Activated naive CD4-positive, alpha-beta T cell treated with Interleukin-2 at 50 U/mL for 16 hours (primary cell): ENCODE data around the gene GAS5.
"Not testable (repeated sequence)": the region's sequence is repeated elsewhere in the genome, so short reads cannot be mapped to it uniquely, and the experiment has no call there.

ENCODE experiments used
- DNase-seq: peaks from one replicate; pipeline ENCODE4 v3.0.0-alpha.2; 2020

Gene GAS5

DNA sequence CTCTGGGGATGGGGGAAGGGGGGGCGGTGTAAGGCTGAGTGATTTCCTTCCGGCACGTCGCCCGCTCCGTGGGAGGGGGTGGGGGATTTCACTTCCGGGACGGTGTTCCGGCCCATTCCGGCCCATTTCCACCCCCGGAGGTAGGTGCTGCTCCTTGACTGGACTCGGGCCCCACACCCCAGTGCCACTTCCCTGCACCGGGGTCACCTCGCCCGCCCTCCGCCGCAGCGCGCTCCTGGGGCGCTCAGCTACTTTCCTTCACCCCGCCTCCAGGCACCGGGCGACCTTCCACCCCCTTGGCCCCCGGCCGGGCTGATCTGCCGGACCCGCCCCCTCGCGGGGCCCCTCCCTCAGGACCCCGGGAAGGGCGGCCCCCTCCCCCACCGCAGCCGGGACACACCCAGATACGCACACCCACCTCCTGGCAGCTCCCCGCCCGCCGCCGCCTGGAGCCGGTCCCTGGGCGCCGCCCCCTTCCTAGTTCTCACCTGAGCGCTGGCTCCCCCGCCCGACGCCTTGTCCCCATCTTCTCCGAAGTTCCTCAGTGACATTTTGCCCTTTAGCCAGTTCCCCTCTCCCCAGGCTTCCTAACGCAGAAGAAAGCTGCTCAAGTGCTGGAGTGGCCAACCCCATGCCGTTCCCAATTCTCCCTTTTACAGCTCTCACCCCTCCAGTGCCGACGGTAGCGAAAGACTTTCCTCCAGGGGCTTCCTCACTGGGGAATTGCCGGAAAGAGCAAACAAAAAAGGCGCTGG lies 654 bp upstream of the GAS5 start, which contains the start of gene ZBTB37:
Gene ZBTB37 (plus strand): TSS at position 115 of the 755 bp plus-strand sequence. CDS start 1,846 bp downstream, outside the sequence.
- DNase-seq = peak; percentile 93

DNA sequence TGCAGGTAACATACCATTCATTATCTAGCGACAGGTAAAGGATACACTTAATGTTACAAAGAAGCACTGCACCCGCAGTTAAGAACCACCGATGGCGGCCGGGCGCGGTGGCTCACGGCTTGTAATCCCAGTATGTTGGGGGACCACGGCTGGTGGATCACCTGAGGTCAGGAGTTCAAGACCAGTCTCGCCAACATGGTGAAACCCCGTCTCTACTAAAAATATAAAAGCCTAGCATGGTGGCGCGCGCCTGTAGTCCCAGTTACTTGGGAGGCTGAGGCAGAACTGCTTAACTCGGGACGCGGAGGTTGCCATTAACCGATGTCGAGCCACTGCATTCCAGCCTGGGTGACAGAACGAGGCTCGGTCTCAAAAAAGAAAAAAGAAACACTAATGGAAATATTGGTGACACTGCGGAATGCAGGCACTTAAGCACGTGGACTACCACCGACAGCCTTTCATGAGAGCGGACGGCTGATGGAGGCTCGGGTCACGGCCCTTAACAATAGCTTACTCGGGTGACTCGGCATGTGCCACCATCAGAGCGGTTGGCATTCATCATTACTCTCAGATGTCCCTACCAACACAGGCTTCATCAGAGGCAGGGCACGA lies 542 bp downstream of the GAS5 start:
- peak; percentile 40 for DNase-seq

DNA sequence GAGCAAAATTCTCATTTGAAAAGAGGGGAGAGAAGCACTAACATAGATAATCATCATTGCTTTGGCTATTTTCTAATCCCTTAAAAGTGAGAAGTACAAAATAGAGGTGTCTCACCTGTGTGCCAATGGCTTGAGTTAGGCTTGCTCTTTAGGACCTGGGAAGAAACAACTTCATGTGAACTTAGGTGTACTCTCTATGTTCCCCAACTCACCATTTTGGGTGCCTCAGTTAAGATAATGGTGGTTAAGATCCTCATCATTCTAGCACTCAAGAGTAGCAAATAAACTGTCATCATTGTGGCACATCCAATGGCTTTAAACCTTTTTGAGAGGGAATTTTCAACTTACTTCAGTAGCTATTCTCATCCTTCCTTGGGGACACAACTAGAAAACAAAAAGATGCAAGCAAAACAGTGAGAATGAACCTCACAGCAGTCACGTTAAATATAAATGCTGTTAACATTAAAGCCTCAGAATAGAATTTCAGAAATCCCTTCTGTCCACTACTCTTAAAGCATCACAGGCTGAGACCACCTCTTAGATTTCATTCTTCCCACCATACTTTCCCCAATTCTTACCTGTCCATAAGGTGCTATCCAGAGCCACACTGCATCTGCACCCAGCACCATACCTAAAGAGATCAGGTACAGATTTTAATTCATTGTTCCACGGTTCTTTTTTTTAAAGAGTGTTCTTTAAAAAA lies 1.2 kb downstream of the GAS5 start:
- DNase-seq = no peak

- DNase-seq = no peak
Observed at GRCh38 chr1:173865468-173866164, 2.2 kb downstream of the GAS5 start.

GRCh38 chr1:173864179-173864867 lies 3.5 kb downstream of the GAS5 start:
- no peak for DNase-seq

DNA sequence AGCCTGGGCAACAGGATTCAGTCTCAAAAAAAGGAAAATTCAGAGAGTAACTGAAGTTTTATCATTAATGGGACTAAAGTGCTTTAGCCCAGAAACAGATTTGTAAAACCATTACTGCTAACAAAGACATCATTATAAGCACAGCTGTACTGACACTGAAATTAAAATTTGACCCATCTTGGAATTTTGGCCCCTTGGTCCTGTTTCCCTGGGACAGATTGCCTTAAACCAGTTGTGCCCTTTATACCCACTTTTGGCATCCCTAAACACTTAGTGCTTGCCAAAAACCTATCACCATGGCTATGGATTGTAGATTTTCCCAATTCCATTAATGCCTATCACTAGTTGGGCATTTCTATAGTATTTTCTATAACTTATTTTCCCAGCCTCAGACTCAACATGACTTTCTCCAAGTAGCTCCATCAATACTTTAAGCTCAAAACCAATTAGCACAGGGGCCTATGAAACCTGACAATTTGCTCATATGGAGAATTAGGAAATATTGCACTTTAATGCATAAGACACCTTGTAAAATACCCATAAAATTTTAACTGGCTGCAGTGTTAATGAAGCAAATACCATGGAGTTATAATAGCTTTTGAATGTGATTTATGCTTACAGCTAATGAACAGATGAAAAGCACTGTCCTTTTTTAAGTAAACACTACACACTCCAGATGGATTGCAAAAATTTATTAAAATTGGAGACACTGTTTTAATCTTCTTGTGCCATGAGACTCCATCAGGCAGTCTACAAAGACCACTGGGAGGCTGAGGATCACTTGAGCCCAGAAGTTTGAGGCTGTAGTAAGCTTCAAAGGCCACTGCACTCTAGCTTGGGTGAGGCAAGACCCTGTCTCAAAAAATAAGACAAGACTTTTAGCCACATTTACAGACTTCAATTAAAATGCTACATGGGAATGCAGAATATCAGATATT lies 4.3 kb downstream of the GAS5 start:
- no peak for DNase-seq

DNA sequence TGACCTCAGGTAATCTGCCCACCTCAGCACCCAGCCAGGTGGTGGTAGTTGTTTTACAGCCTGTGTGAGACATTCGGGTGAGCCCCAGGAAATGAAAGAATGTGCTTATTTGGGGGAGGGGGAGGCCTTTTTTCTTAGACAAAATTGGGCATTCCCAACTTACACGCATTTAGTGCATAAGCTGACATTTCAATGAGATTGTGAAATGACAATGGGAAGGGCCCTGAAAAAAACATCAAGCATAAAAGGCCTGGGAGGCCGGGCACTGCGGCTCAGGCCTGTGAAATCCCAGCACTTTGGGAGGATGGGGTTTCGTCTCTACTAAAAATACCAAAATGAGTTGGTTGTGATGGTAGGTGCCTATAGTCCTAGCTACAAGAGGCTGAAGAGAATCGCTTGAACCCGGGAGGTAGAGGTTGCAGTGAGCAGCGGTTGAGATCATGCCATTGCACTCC lies 5.0 kb downstream of the GAS5 start:
- no peak for DNase-seq

- peak; percentile 16 for DNase-seq
Observed at GRCh38 chr1:173862146-173862768, 5.5 kb downstream of the GAS5 start.

GRCh38 chr1:173861731-173862145 lies 6.1 kb downstream of the GAS5 start:
- DNase-seq = peak; percentile 13

- no peak for DNase-seq
Observed at GRCh38 chr1:173860065-173860464, 7.7 kb downstream of the GAS5 start.

- DNase-seq = not testable (repeated sequence)
Observed at GRCh38 chr1:173859547-173859946, 8.2 kb downstream of the GAS5 start.

DNA sequence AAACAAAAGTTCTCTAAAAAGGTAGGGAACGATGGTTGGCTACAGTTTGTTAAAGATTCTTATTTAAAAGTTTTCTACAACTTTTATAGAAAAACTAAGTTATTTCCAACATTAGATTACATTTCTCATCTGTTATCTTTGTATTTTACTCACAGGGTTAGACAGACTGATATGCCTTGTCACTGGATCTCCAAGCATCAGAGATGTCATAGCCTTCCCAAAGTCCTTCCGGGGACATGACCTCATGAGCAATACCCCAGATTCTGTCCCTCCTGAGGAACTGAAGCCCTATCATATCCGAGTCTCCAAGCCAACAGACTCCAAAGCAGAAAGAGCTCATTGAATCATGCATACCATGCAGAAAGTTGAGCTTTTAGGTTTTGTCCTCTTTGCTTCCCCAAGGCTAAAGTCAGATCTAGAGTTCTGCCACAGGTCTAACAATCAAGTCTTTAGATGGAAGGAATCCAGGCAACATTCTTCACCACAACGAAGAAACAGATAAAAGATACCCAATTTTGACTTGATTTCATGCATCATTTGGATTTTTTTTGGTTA lies 10.3 kb downstream of the GAS5 start:
- DNase-seq = no peak

DNA sequence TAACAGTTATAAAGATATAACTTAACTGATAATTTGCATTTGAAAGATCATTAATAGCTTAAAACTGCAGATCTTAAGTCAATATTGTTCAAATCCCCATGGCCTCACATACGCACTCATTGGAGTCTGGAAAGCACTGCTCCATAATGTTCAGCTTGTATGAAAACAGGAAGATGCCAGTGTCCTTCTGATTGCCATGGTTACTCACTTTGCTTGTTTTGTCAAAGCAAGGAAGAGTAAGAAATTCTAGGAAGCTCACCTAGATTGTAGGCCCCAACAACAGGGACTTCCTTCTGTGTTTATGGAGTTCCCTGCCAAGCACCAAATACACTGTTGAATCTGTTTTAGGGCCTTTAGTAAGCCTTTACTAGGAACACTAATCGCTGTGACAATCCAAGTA lies 10.9 kb downstream of the GAS5 start:
- DNase-seq = no peak

DNA sequence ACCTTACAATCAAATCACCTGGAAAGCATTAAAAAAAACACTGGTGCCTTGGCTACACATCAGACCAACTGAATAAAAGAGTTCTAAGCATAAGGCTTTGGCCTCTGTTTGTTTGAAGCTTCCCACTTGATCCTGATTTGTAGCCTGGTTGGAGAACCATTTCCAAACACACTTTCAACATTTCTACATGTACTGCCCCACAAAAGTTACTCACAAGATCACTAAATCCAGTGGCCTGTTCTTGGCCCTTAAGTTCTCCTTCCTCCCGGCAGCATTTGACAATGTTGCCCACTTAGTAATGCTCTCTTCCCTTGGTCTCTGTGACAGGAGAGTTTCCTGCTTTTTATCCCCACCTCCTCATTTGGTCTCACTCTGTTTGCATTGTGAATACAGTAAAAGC lies 11.8 kb downstream of the GAS5 start:
- no peak for DNase-seq

- no peak for DNase-seq
Observed at GRCh38 chr1:173853074-173853473, 14.7 kb downstream of the GAS5 start.

DNA sequence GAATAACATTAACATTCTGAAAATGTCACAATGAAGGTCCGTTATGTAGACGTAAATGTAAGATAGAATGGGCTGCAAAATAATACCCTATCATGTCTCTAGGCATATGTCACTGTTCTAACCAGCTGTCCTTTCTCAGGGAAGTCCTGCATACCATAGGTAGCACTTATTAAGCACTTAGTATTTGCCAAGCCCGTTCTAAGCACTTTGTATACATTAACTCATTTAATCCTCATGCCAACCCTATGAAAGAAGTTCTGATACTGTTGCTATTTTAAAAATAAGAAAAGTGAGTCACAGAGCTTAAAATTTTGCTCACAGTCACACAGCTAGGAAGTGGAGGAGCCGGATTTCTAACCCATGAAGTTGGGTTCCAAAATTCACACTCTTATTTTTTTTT lies 15.7 kb downstream of the GAS5 start:
- DNase-seq = no peak

GRCh38 chr1:173832748-173833147 lies 35.0 kb downstream of the GAS5 start:
- DNase-seq = no peak

GRCh38 chr1:173827611-173828010 lies 40.2 kb downstream of the GAS5 start:
- DNase-seq = no peak

- DNase-seq = peak; percentile 92
Observed at GRCh38 chr1:173824315-173825081, 43.3 kb downstream of the GAS5 start, which contains the start of the genes CENPL and DARS2. CENPL (minus strand) TSS chr1:173824883; CDS start chr1:173811299, 13,584 bp downstream. DARS2 (plus strand) TSS chr1:173824673; CDS start chr1:173825230, 557 bp downstream.
